Endothelial cell of umbilical vein (primary cell): Measurements from ENCODE around the gene LMO7. TPM values are rescaled to one million over a fixed set of nuclear protein-coding genes. Genes with fewer than 3 reads are reported as not detected.

Source experiments
- BruUV-seq: library from RNA; stranded (reverse); fragments of 400-500 nt; replicated peaks from 2 replicates; lab custom pipeline; 2021; lab: Mats Ljungman, UMichigan
- CTCF ChIA-PET: fragments of 300-600, 350-600 bp; sonication (Branson Sonifier 250); formaldehyde crosslinking; loops from one replicate; lab custom pipeline; 2021; ENCODE audit warnings: antibody characterized with exemption, inconsistent platforms; lab: Charles Lee
- POLR2A ChIA-PET: fragments of 300-600, 350-600 bp; sonication (Branson Sonifier 250); formaldehyde crosslinking; loops from one replicate; lab custom pipeline; 2021; ENCODE audit warnings: antibody characterized with exemption, inconsistent platforms; lab: Charles Lee
- DNase-seq: peaks from one replicate; pipeline ENCODE4 v3.0.0-alpha.2; 2011; ENCODE audit warnings: low read depth, low spot score
- FAIRE-seq: peaks from 2 replicates; lab custom pipeline; 2011; peaks lifted over from hg19 to GRCh38; lab: Jason Lieb, UNC
- H2AFZ ChIP-seq: 2 replicates; pipeline ENCODE4 v1.6.0; 2012; ENCODE audit warnings: low read depth, low read length, control low read depth, inconsistent platforms
- H3K27ac ChIP-seq: 2 replicates; pipeline ENCODE4 v1.5.1; 2011; ENCODE audit warnings: low read depth, mild to moderate bottlenecking, control low read depth, low read length, moderate library complexity; ENCODE audit not compliant: insufficient read depth
- H3K27me3 ChIP-seq, 2 experiments: 2 replicates each; pipeline versions ENCODE4 v1.6.0 to v1.6.1; 2011; ENCODE audit warnings: low read length in 2 of 2, mixed read lengths in 1 of 2; ENCODE audit not compliant: control insufficient read depth in 2 of 2, insufficient read depth in 2 of 2
- H3K36me3 ChIP-seq, 2 experiments: 2 replicates in 1 of 2; 3 replicates in 1 of 2; pipeline ENCODE4 v1.5.1; 2011; ENCODE audit warnings: low read length in 2 of 2, mild to moderate bottlenecking in 1 of 2, moderate library complexity in 1 of 2; ENCODE audit not compliant: control insufficient read depth in 2 of 2, insufficient read depth in 2 of 2; ENCODE audit errors: extremely low read depth in 1 of 2
- H3K4me1 ChIP-seq: 3 replicates; pipeline ENCODE4 v1.5.1; 2011; ENCODE audit warnings: mild to moderate bottlenecking, low read length; ENCODE audit not compliant: control insufficient read depth, insufficient read depth; ENCODE audit errors: extremely low read depth
- H3K4me2 ChIP-seq: 2 replicates; pipeline ENCODE4 v1.6.1; 2011; ENCODE audit warnings: low read length, control low read depth, mixed read lengths; ENCODE audit not compliant: insufficient read depth
- H3K4me3 ChIP-seq, 3 experiments: fragments of 200-600 bp in 1 of 3; sonication (generic), shearing (Covaris generic) in 1 of 3; replicated peaks in 1 of 3; 2 replicates each; pipeline ENCODE4 v1.5.1; 2011 to 2016; ENCODE audit warnings: control low read depth in 3 of 3, low read length in 3 of 3, mild to moderate bottlenecking in 2 of 3, inconsistent platforms in 1 of 3, low read depth in 1 of 3, moderate library complexity in 1 of 3; ENCODE audit not compliant: insufficient read depth in 1 of 3
- H3K79me2 ChIP-seq: 2 replicates; pipeline ENCODE4 v1.6.0; 2012; ENCODE audit warnings: low read length, inconsistent platforms; ENCODE audit not compliant: control insufficient read depth, insufficient read depth
- H3K9ac ChIP-seq: replicated peaks from 2 replicates; pipeline ENCODE3; 2011; ENCODE audit warnings: low read length, control low read depth; ENCODE audit not compliant: insufficient read depth; ENCODE audit errors: extremely low read depth
- H3K9me1 ChIP-seq: replicated peaks from 3 replicates; pipeline ENCODE4 v1.6.0; 2011; ENCODE audit warnings: mild to moderate bottlenecking, low read length; ENCODE audit not compliant: control insufficient read depth, insufficient read depth; ENCODE audit errors: extremely low read depth
- H3K9me3 ChIP-seq: replicated peaks from 2 replicates; pipeline ENCODE4 v1.5.1; 2012; ENCODE audit warnings: low read length, inconsistent platforms; ENCODE audit not compliant: control insufficient read depth, insufficient read depth
- H4K20me1 ChIP-seq: replicated peaks from 2 replicates; pipeline ENCODE3; 2011; ENCODE audit warnings: mild to moderate bottlenecking, low read length; ENCODE audit not compliant: control insufficient read depth, insufficient read depth; ENCODE audit errors: extremely low read depth
- EZH2 ChIP-seq: IDR thresholded peaks from 2 replicates; pipeline ENCODE4 v1.6.1; 2012; ENCODE audit warnings: borderline replicate concordance, low read depth, mild to moderate bottlenecking, moderate library complexity, low read length, inconsistent platforms; ENCODE audit not compliant: severe bottlenecking
- FOS ChIP-seq: IDR thresholded peaks from 2 replicates; pipeline ENCODE4 v1.6.1; 2011; ENCODE audit warnings: mild to moderate bottlenecking, low read length, moderate library complexity, borderline replicate concordance; ENCODE audit not compliant: insufficient read depth
- GATA2 ChIP-seq: IDR thresholded peaks from 2 replicates; pipeline ENCODE4 v1.7.0; 2011; ENCODE audit warnings: low read depth, mild to moderate bottlenecking, moderate library complexity, mixed read lengths, low read length; ENCODE audit not compliant: insufficient read length, insufficient read depth
- JUN ChIP-seq: IDR thresholded peaks from 2 replicates; pipeline ENCODE4 v1.6.1; 2011; ENCODE audit warnings: borderline replicate concordance, low read depth; ENCODE audit not compliant: insufficient read length, insufficient read depth
- MYC ChIP-seq: IDR thresholded peaks from one replicate; pipeline ENCODE4 v1.6.1; 2011; ENCODE audit warnings: mild to moderate bottlenecking, low read depth, low read length
- POLR2A ChIP-seq: IDR thresholded peaks from 2 replicates; pipeline ENCODE4 v1.6.1; 2012; ENCODE audit warnings: low read depth, mild to moderate bottlenecking, control low read depth, low read length
- POLR2AphosphoS5 ChIP-seq: IDR thresholded peaks from 2 replicates; pipeline ENCODE4 v1.6.1; 2012; ENCODE audit warnings: low read depth, mild to moderate bottlenecking, control low read depth, low read length, moderate library complexity; ENCODE audit not compliant: insufficient read depth
- dilution Hi-C: fragments of 300-500 bp; cut with MboI; formaldehyde crosslinking; loops from one replicate; pipeline ENCODE4 v1.15.0; 2019; ENCODE audit warnings: low sequenced_read_pairs; ENCODE audit not compliant: extremely low pct_ligation_motif_present
- intact Hi-C: fragments of 100-400 bp; cut with micrococcal nuclease; formaldehyde crosslinking; loops from one replicate; pipeline ENCODE4 v1.10.0; 2022
- polyA plus RNA-seq, 4 experiments: library from polyadenylated mRNA; depleted of rRNA in 3 of 4; stranded (reverse) in 3 of 4; unstranded in 1 of 4; fragments of >200 nt; gene quantifications; 2 replicates each; pipeline versions ENCODE4 v1.2.1 to v1.2.3, GENCODE V29; 2011 to 2012; ENCODE audit warnings: missing spikeins in 1 of 4
- total RNA-seq: library from RNA; stranded (reverse); gene quantifications from 2 replicates; pipeline ENCODE4 v1.2.3, GENCODE V29; 2021
- TF ChIP-seq, protein P1 (sequence below): IDR thresholded peaks from 2 replicates; pipeline ENCODE4 v1.6.1; 2011; ENCODE audit not compliant: insufficient read depth, insufficient read length
- TF ChIP-seq, protein P2 (sequence below), 2 donors: IDR thresholded peaks; 1 replicate in 1 of 2; 2 replicates in 1 of 2; pipeline ENCODE4 v1.5.1; 2011; ENCODE audit warnings: low read length in 2 of 2, mild to moderate bottlenecking in 2 of 2, moderate library complexity in 2 of 2, control low read depth in 1 of 2, inconsistent platforms in 1 of 2, low read depth in 1 of 2; ENCODE audit not compliant: insufficient read depth in 1 of 2; ENCODE audit errors: extremely low read depth in 1 of 2

The LMO7 gene
- total and polyA plus RNA-seq, 2 donors (not counting 3 experiments of a cell fraction or from before 2014, with no cell fraction given): 10.5 to 21.1 TPM

GRCh38 chr13:75636436-75637180 is 478 bp downstream of the LMO7 start:
- Histone ChIP-seq H4K20me1 (no peaks in the 10 kb centered on the region), H3K4me2 (peak overlapping the region; percentile 57), H3K4me1 (peaks cover 9% of the 10 kb centered on the region), H3K9ac (peak overlapping the region; percentile 25), H3K27me3 (no peaks in the 10 kb centered on the region), H3K27ac (no peak overlapping the region), H3K4me3 (peak overlapping the region; percentile 5 to 56 (median 34)), H3K9me3 (no peaks in the 10 kb centered on the region), H2AFZ (peak overlapping the region; percentile 89), H3K36me3 (no peaks in the 10 kb centered on the region), H3K9me1 (no peaks in the 10 kb centered on the region), H3K79me2 (peaks cover 5% of the 10 kb centered on the region)
- POLR2A ChIA-PET: no interaction called here
- FAIRE-seq (no peak), DNase-seq (peak; percentile 37)
- intact Hi-C loops: loop anchor here (5.0 kb wide), 1 partner anchor 264 kb away; no protein-coding TSS in a partner anchor
- BruUV-seq: TSS peak; percentile 27
- TF ChIP-seq GATA2 (no peak), EZH2 (no peak), FOS (no peak), POLR2AphosphoS5 (no peak), MYC (no peak), JUN (no peak), POLR2A (no peak)
- TF ChIP-seq, protein P1, sequence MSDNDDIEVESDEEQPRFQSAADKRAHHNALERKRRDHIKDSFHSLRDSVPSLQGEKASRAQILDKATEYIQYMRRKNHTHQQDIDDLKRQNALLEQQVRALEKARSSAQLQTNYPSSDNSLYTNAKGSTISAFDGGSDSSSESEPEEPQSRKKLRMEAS: no peak
- TF ChIP-seq, protein P2, sequence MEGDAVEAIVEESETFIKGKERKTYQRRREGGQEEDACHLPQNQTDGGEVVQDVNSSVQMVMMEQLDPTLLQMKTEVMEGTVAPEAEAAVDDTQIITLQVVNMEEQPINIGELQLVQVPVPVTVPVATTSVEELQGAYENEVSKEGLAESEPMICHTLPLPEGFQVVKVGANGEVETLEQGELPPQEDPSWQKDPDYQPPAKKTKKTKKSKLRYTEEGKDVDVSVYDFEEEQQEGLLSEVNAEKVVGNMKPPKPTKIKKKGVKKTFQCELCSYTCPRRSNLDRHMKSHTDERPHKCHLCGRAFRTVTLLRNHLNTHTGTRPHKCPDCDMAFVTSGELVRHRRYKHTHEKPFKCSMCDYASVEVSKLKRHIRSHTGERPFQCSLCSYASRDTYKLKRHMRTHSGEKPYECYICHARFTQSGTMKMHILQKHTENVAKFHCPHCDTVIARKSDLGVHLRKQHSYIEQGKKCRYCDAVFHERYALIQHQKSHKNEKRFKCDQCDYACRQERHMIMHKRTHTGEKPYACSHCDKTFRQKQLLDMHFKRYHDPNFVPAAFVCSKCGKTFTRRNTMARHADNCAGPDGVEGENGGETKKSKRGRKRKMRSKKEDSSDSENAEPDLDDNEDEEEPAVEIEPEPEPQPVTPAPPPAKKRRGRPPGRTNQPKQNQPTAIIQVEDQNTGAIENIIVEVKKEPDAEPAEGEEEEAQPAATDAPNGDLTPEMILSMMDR (IDR thresholded peaks at IDR 0.05; ENCODE audit: extremely low read depth in 1 of 2, insufficient read depth in 1 of 2, low read depth in 1 of 2, low read length in 2 of 2): no peak
- CTCF ChIA-PET: interaction anchor here (1.3 kb wide), 1 partner anchor 60 kb away, joined by 3 read pairs; no protein-coding TSS in a partner anchor
- dilution Hi-C loops: no loop called here
